GM18499 (cell line): ENCODE measurements around the gene VSTM4.

ENCODE experiments used
- ATAC-seq: cut with Tn5 transposase; IDR thresholded peaks from one replicate; pipeline ENCODE4 v1.9.1; 2021; ENCODE audit warnings: moderate number of reproducible peaks; ENCODE audit not compliant: insufficient read depth, unreplicated experiment

The VSTM4 gene

DNA sequence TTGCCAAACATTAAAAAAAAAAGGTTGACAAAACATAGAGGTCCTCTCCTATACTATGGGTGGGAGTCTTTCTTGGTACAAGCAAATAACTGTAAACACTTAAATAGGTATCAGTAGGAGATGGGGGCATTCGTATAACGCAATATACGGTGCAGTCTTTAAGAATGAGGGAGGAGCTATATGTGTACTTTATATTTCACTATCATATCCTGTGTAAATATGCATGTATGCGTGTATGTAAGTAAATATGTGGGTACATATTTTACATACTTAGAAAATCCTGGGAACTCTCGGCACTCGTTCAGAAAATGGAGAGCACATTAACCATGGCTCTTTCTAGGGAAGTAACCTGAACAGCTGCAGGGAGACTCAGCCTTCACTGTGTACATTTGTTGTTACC, 93.6 kb downstream of the VSTM4 start:
- ATAC-seq: no peak

DNA sequence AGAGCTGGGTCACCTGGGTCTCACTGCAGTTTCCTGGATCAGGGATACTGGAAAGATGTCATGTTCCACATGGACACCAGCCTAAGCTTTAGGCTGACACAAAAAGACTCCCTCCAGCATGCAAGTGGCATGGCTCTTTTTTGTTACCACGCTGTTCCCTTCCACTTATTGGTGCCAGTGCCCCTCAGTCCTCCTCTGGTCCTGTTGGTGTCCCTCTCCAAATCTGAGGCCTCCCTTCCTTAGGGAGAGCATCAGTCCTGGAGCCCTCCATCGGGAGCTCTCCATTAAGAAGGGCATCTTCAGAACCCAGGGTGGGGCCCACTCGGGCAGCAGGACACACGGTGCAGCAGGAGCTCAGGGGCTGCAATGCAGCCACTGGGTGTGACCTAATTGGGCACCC, 99.6 kb downstream of the VSTM4 start:
- no peak for ATAC-seq

DNA sequence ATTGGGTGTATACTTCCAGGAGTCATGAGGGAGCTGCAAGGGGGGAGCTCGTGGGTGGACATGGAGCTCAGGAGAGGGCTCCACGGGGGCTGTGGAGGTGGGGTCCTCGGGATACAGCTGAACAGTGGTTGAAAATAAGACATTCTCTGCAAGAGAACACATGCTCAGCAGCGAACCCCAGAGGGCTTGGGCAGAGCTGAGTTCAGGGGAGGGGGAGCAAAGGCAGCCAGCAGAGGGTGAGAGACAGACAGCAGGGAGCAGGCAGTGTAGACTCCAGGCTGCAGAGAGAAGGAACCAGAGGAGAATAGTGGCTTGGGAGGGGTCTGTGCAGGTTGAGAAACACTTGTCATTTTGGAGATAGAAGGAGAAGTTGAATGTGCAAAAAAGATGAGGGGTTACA, 102.7 kb downstream of the VSTM4 start:
- no peak for ATAC-seq

DNA sequence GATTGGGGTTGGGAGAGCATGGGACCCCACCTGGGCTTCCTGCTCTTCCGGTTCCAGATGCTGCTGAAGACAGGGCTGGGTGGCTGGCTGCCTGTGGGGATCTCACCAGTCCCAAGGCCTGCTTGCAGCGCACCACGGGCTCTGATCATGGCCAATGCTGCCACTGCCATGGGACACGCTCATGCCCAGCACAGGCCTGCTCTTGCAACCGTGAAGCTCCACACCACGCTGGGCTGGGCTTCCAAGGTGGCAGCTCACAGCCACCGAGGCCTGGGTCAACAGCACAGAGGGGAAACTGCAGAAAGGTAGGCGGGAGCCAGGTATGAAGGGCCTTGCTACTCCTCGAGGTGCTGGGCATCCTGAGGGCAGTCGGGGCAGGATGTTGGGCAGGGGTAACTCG, 103.6 kb downstream of the VSTM4 start:
- no peak for ATAC-seq

DNA sequence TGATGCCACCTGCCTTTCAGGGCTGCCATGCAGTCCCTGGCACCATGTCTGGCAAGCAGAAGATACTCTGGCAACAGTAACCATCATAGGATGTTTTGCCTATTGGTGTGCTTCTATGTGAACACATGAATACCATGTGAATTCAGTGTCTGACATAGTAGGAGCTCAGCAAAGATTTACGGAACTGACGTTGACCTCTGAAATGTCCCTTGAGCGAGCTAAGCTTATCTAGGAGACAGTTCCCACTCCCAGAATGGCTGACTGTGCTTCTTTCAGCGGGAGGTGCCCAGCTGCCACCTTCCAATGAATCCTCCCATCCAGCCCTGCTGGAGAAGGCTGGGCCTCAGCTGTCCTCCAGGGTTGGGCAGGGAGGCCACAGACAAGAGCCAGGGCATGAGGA, 104.5 kb downstream of the VSTM4 start:
- no peak for ATAC-seq

DNA sequence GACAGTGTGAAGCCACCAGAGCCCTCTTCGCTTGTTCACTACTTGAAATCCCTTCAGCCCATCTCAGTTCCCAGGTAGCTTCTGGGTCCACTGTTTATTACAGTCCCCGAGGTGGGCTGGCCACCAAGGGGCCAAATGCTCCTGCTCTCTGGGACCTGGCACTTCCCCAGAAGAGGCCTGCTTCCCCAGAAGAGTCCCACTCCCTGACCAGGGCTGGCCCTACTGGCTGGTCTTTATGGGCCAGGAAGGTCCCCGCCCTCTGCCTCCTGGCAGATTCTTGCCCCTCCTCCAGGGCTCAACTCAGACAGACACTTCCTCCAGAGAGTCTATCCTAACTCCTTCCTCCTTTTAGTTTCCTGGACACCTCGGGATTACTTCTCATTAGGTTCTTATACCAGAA, 105.0 kb downstream of the VSTM4 start:
- no peak for ATAC-seq

DNA sequence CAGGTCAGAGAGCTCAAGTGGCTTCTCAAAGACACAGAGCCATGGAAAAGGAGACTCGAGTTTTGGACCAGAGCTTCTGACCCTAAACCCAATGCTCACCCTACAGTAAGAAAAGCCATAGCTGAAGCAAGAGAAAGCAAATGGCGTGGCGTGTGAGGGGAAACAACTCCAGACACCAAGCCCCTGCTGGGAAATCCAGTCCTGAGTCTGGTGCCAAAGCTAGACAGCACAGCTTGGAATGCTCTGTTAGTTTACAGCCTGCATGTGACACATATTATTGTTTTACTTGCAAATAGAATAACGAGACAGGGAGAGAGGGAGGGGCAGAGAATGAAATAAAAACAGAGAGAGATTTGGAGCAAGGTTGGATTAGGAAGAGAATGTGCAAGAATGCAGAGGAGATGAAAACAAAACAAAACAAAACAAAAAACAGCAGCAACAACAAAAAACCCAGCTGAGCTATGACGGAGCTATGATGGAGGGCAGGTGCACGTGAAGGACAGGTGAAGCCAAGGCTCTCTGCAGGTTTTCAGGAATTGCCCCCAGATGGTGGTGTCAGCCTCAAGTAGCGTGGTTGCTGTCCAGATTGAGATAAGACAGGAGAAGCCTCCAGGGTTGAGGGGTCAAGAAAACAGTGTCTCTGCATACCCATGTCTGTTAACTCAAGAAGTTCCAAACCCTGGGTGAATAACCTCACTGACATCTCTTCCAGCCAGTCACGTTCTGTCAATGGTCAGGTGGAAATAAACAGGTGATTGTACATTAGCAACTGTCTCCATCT, 105.9 kb downstream of the VSTM4 start:
- ATAC-seq: no peak

DNA sequence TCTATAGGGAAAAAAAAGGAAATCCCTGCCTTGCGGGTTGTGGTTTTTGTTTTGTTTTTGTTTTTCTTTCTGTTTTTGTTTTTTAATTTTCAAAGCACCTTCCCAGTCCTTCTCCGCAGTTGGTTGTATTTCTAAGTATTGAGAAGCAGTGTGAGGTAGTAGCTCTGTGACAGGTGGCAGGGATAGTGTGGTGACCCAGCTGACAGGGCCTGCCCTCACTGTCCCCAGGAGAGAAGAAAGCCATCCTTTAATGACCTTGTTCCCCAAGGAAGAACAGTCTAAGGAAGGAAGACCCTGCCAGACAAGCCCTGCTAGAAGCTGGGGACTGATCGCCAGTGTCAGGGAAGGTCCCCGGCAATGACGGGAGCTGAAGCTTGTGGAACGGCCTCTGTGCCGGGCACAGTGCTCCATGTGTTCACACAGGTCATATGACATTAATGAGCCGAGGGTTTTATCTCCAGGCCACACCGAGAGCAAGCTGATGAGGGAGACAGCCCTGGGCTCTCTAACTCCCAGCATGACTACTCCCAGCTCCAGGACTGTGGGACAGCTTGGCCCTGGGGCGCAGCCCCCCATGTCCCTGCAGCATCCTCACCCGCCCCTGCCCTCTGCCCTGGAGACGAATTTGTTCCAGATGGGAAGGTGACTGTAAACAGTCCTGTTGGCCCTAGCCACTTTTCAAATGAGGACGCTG, 106.7 kb downstream of the VSTM4 start:
- ATAC-seq: no peak

DNA sequence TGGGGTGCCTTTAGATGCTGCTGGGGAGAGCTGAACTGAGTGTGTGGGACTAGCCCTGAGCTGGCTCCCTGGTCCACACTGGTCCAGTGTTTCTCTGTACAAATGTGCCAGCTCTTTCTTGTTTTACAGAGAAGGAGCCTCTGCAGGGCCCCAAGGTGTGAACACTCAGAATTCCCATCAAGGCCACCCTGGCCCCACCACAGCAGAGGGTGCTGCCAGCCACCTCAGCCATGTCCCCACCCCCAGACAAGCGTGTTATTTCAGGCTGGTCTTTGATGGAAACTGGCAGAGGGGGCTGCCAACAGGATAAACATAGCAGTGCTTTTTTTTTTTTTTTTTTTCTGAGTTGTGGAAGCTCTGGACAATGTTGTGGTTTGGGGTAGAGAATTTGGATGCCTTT, 107.2 kb downstream of the VSTM4 start:
- ATAC-seq: no peak

DNA sequence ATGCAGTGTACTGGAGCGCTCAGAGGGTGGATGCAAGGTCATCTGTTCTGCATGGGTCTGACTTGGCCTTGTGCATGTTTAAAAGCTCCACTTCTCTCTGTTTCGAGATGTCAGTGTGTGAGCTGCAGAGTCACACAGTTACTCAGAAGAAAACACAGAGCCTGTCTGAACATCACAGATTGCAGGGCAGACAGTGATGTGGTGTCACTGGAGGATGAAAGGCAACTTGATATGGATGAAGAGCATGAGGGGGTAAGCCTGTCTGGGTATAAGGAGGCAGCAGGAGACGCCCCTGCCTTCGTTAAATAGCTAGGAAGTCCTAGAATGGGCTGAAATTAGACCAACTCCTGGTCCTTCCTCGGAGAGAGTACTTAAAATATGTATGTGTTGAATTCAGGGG, 108.2 kb downstream of the VSTM4 start:
- no peak for ATAC-seq

DNA sequence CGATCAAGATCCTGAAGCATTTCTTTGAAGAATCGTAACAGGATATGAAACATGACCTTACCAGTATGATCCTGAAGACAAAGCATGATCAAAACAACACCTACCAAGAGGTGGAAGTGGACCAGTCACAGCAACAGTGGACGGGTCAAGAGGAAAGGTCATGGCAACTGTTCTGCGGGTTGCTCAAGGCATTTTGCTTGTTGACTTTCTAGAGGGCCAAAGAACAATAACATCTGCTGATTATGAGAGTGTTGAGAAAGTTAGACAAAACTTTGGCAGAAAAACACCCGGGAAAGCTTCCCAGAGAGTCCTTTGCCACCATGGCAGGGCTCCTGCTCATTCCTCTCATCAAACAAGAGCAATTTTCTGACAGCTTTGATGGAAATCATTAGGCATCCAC, 110.1 kb downstream of the VSTM4 start:
- ATAC-seq: no peak

DNA sequence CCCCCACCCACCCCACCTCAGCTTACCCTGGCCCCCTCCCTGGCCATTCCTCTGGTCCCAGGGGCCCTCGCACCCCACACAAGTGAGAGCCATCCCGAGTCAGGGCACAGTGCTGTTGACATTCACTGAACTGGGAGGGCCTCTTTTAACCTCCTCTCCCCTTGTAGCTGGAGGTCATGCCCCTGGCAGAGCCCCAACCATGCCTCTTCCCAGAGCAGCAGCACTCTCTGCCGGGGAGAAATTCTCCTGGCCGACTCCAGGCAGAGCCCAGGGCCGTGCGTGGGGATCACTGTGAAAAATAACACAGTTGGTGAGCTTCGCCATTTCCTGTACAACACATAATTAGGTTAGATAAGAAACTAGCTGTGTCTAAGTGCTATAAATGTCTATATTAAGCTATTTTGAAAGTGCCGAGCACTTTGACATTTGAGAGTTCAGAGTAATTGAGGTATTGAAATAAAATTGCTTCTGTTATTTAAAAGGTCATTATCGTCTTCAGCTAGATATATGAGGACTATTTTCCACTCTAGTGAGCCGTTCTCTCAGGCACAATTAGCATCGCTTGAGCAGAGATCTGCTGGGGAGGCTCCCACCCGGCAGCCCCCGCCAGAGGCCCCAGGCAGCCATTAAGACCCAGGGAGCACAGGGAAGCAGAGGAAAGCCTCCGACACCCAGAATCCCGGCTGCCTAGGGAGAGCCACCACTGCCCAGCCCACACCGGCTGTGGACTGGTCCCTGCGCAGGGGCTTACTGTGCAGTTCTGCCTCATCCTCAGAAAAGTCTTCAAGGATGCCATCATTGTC, 113.3 kb downstream of the VSTM4 start:
- ATAC-seq: no peak

DNA sequence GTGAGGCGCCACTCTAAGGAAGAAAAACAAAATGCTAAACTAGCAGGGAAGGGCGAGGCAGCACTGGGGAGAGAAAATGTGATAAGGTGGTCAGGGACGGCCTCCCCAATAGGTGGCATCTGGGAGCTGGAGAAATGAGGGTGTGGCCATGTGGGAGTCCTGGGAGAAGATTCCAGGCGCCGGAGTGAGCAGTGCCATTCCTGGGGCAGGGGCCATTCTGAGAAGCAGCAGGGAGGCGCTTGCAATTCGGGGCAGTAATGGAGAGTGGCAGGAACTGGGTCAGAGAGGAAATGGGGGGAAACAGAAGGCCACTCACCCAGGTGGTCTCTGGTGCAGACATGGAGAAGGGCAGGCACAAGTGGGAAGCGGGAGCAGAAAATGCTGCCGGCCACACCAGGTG, 113.9 kb downstream of the VSTM4 start:
- ATAC-seq: no peak

DNA sequence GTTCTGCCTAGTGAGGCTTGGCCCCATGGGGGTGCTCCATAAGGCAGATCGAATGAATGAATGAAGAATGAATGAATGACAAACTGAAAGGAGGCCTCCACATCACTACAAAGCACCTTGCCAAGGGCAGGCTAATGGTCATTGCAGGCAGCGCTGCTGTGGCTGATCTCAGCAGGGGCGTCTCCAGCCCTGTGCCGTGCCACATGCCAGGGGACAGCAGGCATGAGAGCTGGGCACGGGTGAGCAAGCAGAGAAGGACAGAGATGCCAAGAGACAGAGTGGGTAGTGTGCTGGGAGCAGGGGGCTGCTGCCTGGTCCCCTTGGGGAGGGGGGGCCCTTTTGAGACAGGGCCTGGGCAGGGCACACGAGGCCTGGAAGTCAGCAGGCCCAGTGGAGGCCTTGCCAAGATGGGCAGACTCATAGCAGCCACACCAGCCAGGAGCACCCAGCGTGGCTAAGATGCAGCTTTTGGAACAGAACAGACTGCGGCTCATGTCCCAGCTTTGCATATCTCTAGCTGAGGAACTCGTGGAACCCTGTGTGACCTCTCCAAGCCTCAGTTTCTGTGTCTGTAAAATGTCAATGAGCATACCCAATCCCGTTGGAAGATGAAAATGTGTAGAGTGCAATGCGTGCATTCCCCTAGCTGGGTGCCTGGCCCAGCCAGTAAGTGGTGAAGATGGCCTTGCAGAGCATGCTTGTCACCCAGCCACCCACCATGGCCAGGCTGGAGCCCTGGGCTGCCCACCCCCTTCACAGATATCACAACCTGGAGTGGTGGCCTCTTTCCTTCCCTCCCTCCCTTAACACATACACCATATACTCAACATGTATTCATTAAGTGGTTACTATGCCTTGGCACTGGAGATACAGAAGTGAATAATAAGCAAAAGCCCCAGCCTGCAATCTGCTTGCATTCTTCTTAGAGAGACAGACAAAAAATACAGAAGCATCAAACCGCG, 114.6 kb downstream of the VSTM4 start:
- ATAC-seq: no peak

DNA sequence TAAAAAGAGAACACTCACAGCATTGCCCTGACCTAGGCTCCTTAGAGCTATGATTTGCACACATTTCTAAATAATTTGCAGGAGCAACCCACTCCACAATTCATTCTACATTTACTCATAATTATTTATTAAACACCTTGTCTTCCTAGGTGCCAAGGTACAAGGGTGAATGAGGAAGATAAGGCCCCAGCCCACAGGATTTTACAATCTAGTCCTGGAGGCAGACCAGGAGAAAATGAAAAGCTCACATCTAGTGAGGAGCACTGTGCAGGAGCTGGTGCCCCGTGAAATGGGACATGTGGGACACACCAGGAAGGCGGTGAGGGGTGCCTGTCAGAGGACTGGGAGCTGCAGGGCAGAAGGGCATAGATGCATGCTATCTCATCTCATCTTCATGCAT, 116.0 kb downstream of the VSTM4 start:
- ATAC-seq: no peak

DNA sequence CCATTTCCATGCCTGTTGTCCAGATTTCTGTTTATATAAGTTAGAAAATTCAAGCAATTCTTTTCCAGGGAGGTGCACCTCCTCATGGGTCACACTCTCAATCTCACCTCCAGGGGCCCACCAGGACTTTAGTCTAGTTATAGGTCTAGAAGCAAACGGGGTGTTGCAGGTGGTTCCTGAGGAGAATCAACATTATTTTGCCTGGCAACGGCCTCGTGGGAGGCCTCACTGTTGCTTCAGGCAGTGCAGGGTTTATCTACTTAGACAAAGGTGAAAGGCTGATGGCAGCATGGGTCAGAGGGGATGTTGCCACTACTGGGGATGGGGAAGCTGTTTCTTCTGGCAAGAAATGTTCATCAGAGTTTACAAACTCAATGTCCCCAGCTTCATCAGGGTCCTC, 119.0 kb downstream of the VSTM4 start:
- no peak for ATAC-seq

DNA sequence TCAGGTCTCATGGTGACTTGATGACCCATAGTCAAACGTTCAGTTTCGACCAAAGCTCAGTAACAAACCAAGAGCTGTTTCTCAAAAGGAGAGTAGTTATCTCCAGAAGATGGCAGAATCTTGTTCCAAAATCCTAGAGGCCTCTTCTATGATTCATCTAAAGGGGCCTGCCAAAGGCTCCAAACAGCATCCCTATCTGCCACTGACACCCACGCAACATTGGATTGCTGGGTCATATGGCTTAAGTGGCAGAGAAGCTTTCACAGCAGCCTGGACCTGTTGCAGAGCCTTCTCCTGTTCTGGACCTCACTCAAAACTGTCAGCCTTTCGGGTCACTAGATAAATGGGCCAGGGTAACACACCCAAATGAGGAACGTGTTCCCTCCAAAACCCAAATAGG, 121.7 kb downstream of the VSTM4 start:
- ATAC-seq: no peak

DNA sequence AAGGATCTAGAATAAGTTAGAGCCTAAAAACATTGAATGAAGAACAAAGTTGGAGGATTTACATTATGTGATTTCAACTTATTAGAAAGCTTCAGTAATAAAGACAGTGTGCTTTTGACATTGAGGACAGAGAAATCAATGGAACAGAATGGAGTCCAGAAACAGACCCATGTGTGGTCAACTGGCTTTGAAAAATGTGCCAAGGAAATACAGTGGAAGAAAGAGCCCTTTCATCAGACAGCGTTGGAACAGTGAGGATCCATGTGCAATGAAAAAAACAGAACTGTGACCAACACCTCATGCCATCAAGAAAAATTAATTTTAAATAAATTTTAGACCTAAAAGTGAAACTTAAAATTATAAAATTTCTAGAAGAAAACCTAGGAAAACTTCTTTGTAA, 125.1 kb downstream of the VSTM4 start:
- ATAC-seq: no peak

DNA sequence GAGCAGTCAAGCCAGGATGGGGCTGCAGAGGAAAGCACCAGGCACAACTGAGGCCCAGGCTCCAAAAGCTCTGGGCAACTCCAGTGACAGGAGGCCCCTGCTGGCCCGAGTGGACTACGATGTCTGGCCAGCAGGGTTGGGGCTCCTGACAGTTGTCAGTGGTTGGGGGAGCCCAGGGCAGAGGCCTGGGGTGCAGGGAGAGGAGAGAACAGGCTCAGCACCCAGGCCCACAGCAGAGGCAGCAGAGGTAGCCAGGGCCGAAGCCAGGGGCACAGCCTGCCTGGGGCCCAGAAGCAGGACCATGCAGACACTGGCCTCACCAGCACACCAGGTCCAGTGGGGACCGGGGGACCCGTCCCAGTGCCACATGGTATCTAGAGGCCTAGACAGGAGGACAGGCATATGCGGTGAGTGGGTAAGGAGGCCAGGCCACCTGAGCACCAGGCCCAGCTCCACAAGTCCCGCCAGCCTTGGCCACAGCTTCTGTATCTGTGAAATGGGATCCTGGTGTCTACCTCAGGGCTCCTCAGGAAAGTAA, 129.6 kb downstream of the VSTM4 start:
- ATAC-seq: no peak
